GM18519 (cell line): ENCODE results near the gene SDCCAG8.

ENCODE experiments used
- ATAC-seq: cut with Tn5 transposase; IDR thresholded peaks from one replicate; pipeline ENCODE4 v1.9.1; 2021; ENCODE audit warnings: mild to moderate bottlenecking, moderate library complexity; ENCODE audit not compliant: unreplicated experiment, low FRiP score

Gene SDCCAG8

DNA sequence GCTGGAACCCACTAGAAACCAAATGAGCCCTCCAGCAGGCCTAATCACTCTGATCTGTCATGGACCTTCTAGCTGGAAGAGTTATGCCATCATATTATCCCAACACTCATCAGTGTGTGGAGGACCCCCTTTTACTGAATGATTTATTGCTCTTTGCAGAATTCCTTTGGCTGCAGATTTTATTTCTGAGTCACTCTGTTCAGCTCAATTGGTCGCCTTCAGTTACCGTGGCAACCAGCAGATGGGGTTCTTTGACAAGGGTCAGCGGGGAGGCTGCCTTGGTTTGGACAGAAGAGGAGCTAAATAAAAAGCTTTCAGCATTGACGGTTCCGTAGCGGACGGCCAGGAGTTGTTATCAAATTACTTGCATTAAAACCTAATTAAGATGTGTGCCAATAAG is 220.1 kb downstream of the SDCCAG8 start:
- ATAC-seq: no peak

DNA sequence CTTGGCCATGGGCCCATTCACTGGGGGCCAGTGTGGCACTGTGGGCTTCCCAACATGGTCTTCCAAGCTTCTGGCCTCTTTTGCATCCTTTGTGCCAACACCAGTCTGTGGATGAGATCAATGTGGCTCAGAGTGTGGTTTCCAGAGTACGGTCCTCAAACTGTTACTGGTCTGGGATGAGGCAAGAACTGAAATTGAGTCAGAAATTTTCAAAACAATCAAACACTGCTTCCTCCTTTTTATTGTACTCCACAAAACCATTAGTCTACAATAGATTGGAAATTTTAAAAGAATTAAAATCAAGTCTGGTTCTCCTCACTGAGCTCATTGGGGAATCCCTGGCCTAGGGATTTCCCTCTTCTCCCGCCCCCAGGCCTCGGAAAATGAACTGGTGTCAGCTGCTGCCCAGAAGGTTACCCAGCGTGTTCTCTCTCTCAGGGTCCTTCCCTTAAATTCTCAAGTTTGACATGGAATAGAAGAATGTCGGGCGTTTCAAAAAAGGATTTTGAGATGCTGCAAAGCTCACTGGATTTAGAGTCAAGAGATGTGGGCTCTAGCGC is 222.0 kb downstream of the SDCCAG8 start:
- no peak for ATAC-seq

DNA sequence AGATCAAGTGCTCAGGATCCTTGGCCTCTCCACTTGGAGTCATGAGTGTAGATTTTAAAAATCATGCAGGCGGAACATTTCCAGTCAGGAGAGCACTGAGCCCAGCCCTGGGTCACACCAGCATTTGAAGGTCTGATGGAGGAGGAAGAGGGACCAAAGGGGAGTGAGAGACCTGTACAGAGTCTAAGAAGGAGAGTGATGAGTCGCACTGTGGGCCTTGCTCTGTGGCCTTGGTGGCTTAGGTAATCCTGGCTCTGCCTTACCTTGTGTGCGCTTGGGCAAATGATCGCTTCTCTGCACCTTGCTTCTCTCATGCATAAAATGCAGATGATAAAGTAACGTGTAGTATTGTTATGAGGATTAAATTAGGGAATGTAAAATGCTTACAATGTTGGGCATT is 225.3 kb downstream of the SDCCAG8 start:
- no peak for ATAC-seq

DNA sequence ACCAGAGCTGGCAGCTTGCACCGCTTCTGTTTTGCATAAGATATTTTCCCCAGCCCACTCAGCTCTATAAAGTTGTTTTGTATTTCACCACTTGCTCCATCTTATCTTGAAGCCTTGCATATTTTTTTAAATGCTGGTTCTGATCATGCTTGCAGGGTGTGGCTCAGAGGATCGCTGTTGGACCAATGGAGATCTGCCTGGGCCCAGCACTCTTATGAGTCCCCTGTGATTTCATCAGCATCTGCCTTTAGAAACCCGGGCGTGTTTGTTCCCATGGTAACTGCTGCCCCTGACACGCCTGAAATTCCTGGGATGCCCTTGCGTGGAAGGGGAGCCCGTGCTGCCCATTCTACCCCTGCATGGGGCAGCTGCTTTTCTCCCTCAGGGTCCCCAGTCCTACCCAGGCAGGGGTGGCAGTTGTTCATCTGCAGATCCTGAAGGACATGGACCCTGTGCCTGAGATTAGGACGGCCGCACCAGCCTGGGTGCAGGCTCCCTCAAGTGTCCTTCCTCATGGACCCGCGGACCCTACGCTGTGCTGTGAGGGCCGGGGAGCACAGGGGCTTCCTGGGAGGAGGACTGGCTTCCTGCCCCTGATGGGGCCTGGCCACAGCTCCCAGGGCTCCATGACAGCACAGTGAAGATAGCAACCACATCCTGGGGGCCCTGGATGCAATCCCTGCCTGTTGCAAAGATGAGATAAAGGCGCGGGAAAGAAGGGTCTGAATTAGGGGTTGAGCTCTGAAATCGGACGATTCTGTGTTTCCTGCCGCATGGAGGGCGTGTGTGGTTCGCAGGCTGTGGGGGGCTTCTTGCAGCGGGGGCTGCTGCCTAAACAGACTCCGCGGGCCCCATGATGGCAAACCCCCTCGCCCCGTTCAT is 226.5 kb downstream of the SDCCAG8 start:
- ATAC-seq: no peak

DNA sequence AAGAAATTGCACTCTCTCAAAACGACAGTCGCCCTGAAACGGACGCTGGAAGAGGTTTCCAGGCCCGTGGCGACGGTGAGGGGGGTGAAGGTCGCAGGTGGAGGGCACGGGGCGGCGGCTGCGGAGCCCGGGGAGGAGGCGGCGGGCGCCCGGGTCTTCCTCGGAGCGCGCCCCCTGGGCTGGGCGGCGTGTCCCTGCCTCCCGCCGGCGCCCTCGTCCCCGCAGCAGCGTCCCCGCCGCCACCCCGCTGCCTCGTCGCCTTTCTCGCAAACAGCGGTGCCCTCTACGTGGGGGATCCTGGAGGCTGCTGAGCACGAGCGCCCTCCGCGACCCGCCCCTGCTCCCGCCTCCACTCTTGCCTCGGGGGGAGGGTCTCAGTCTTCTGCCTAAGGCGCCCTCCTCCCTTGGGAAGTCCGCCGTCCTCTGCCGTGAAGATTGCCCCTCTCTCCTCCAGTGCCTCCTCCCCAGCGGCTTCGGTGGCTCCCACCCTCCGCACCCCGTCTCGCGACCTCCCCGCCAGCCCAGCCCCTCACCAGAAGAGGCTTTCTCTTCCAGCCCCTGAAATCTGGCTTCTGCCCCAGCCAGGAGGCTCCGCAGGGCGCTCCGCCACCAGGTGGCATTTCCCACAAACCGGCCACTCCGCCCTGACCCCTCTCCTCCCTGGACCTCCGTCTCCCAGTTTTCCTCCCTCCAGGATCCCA is 227.4 kb downstream of the SDCCAG8 start:
- no peak for ATAC-seq

DNA sequence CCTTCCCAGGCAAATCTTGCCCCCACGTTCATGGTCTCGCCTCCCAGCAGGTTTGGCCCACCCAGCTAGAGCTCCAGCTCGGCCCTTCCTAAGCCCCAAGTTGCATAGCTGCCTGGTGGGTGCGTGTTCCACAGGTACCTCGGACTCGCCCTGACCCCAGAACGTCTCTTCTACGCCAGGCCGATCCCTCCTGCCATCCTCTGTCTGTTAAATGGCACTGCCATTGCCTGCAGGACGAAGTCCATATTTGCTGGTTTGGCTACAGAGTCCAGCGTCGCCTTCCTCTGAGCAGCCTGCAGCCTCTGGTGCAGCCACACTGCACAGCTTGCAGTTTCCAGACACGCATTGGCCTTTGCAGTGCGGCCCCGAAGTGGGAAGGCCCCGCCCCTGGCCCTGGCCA is 228.1 kb downstream of the SDCCAG8 start:
- ATAC-seq: no peak

DNA sequence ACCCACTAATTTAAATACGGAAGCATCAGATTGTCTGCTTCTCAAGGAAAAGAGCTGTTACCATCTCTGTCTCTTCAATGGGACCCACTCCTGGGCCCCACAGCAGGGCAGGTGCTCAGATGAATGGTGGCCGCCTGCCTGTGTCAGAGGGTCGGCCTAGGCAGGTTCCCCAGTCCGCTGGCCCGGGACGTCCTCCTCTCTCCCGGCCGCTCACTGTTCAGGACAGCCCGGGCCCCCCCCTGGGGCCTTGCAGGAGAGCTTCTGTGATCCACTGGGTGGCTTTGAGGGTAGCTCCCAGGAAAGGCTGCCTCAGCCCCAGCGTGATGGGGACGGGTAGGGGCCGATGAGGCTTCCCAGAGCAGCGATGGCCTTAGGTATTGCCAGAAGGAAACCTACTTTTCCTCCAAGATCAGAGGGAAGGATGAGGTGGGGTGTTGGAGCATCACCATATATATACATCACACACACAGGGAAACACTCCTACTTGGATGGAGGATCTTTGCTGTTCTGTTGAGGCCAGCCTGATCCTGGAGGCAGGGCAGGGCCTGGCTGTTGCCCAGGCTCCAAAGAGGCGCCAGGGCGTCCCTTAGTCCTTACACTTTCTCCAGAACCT is 231.3 kb downstream of the SDCCAG8 start:
- ATAC-seq: no peak

DNA sequence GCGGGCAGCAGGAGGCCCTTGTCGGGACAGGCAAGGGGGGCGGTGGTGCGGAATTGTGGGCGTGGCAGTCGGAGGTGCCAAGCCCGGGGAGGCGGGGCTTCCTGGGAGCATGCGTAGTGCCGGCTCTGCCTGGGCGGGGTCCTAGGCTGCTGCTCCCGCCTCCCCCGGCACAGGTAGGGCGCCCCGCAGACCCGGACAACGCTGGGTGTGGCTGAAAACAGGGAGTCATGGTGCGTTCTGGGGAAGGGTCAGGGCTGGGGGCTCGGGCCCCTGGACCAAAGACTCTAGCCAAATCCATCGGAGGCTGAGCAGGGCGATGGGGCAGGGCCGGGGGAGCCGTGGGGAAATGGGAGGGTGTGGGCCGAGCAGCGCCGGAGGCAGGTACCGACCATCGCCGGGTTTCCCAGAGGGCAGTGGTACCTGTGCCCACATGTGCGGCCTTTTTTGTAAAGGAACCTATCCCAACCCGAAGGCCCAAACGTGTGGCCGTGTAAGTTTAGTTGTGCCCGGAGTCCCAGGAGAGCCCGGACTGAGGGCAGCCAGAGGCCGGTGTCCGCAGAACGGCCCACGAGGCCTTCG is 231.9 kb downstream of the SDCCAG8 start:
- no peak for ATAC-seq

DNA sequence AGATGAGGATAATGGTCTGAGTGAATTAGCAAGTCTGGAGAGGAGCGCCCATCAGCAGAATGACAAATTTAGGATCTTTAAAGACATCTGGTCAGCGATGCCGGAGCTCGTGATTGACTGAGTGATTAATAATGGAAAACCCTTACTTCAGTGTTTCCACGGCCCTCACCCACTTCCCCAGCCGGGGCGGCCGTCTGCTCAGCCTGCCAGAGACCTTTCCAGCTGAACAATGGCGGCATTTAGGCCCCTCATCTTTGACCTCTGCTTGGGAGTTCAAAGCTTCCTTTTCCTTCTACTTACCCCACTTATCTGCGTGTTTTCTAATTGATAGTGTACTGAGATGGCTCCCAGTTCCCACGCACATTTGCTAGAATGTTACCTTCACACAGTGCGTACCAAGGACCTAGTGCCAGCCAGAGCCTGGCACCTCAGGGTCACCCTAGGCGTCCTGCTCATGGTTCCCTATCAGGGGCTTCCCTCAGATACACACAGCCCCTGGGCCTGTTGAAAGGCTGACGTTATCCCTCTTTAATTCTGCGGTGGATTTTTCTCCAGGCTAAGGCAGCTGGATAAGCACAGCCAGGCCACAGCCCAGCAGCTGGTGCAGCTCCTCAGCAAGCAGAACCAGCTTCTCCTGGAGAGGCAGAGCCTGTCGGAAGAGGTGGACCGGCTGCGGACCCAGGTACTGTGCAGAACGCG is 232.8 kb downstream of the SDCCAG8 start:
- no peak for ATAC-seq

DNA sequence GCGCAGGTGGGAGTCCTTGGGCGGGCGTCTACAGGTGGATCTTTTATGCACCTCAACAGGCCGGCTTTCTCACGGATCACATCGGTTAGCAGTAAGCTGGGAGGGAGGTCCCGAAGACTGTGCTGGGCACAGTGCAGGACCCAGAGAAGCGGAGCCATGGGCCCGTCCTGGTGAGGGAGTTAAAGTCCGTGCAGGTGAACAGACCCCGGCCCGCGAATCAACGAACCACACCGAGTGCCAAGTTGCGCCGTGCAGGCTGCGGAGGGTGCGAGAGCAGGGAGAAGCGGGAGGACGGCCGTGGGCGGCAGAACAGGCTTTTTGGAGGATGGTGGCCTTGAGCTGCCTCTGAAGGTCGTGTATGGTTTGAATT is 233.3 kb downstream of the SDCCAG8 start:
- no peak for ATAC-seq

DNA sequence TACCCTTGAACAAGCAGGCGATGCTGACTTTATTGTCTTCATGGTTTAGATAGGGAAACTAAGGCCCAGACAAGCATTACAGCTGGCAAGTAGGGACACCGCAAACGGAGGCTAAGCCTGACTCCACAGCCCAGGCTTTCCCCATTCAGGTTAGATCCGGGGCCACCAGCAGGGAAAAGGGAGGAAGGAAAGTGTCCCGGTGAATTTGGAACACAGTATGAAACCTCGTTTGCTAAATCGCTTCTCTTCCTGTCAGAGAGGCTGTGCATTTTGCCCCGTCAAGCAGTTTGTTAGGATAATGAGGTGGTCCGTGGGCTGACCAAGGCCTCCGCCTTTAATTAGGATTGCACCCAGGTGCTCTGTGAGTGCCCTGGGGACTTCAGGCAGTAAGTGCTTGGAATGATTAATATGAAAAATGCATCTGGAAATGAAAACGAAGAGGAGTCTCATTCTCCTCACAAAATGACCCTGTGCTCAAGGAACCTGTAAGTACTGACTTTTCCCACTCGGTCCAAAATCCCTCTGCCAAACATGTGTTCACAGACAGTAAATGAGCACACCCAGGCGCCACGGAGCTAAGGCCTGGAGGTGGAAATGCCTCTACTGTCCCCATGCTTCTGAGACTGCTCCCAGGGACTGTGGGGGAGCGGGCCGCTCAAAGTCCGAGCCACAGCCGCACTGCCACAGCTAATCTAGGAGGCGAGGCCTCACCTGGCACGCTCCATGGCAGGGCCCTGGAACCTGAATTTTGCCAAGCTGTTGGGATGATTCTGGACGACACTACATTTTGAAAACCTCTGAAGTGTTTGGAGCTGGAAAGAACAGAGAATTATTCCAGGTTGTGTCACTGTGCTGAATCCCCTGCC is 234.1 kb downstream of the SDCCAG8 start:
- ATAC-seq: no peak

DNA sequence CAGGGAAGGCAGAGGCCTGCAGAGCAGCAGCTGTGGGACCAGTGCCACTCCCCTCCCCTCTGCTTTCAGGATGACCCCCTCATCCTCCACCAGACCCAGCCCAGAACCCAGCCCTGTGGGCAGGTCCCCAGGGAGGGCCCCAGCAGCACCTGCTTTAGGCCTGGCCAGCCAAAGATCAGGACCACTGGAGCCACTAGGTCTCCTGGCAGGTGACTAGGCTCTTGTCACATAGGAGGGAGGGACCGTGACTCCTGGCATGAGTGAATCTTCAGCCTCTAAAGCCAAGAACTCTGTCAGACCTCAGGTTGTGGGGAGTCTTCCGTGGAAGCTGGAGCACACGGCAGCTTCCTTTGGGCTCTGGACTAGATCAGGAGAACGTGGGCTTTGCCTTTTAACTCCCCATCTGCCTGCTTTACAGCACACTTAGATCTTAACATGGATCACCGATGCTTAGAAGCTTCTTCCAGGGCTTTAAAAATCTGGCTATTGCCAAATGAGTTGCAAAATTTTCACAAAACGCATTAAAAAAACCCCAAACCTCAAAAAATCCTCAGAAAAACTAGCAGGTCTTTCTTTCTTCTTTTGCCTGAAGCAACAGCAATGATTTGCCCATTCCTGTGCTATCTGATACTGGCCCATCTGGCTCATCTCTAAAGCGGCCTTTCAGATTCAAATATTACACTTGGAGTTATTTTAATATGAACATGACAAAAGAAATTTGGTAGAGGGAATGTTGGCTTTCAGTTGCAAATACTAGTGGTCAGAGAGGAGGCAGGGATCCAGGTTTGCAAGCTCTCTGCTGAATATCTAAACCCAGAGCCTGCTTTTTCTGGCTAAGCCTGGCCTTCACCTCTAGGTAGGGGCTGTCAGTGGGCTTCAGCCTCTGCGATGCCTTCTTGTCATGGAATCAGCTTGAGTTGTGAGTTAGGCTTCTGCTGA is 235.2 kb downstream of the SDCCAG8 start:
- ATAC-seq: no peak

DNA sequence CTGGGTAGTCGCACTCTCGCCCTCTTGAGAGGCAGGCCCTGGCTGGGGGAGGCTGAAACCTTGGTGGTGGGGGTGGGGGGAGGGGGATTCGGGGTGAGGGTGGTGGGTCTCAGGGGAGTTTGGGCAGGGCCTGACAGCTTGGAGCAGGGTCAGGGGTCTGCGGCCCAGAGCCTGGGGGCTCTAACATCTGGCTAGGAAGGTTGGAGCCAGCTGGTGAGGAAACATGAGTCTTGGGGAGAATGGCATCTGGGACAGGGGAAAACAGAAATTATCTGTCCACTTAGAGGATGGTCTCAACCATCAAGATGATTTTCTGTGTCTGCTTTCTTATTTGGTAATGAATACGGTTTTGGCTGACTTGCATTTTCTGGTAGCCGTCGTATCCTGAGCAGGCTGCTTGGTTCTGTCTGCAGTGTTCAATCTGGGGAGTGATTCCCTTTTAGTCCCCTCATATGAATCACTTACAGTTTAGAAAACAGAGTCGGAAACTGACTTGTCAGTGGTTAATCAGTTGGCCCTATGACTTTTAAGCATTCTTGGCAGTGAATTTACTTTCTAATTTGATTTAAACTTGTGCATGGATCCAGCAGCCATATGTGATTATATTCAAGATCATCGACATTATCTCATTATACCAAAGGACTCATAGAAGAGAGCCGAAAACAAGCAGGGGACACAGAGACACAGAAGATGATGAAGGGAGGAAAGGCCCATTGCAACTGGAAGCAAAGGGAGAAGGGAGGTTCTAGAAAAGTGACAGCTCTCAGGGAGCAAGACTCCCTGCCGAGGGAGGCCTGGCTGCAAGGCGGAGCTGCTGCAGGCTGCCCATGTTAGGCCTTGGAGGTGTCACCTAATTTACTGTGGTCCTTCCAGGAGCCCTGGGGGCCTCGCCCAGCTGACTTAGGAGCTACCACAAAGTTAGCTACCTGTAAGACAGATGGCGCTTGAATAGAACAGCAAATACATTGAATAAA is 237.6 kb downstream of the SDCCAG8 start:
- ATAC-seq: no peak

DNA sequence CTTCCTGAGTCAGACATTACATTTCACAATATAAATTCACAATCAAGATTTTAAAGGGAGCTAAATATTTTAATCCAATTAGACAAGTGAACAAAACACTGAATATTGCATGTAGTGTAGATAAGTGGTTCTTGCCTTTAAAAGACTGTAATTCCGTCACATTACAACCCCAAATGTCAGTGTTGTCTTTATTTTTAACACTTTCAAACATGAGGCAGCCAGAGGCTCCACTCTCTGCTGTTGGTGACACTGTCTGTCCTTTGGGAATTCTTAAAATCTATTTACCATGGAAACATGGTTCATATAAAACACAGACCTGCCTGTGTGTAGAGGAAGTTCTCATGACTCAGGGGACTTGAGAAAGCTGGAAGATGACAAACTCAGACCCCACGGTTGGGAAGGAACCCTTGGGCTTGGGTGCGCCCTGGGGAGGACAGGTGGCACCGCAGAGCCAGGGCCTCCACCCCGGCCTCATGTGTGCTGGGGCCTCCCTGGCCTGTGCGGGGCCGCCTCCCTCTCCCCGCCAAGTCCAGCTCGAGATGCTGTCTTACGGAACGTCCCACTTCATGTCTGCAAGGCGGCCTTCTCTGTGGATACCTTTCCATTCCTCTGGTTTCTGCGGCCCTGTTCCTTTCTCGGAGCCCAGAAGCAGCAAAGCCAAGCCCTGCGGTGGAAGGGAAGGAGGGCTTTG is 239.0 kb downstream of the SDCCAG8 start:
- no peak for ATAC-seq

DNA sequence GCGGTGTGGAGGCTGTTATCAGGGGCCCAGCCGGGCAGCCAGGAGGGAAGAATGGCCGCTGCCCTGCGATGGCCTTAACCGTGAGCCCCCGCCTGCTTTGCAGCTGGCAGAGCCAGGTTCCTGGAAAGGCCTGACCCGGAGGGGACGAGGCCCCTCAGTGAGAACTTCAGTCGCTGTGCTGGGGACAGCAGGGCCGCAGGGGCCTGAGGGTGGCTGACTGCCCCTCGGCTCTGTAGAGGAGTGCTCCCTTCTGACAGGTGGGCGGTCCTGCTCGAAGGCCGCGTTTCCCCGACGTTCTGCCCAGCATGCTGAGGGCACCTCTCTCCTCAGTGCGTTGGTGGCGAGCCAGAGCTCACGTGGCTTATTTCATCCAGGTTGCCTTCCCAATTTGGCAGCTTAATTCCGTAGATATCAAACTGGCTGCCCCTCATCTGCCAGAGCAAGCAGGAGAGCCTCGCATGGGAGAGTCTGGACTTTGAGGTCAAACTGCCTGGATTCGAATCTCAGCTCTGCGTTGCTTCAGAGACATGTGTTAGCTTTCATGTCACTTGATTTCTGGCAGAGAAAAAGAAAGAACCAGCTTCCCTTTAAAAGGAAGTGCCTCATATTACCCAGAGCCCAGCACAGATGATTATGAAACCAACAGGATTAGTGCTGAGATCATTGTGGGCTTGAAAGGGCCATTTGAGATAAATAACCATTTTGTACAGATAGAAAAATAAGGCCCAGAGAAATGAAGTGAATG is 239.8 kb downstream of the SDCCAG8 start:
- ATAC-seq: no peak

DNA sequence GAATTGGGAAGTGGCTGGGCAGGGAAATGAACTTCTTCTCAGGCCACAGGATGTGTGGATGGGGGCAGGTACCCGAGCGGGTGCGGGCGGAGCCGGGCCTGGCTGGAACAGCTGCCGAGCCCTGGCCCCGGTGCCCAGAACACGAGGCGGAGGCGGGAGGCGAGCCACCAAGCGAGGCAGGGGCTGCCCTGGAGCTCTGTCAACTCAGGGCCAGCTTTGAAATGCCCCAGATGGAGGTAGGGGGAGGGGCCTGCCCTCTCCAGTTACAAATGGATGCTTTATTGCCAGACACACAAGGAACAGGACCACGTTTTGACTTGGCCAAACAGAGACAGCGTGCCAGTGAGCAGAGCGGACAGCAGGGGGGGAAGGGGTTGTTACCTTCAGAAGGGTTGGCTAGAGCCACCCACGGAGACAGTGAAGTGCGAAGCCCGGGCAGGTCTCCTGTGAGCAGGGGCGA is 240.4 kb downstream of the SDCCAG8 start:
- ATAC-seq: no peak
